Measurements from ENCODE around the gene TTYH3.

- no peak for TF ChIP-seq CTCF (IDR thresholded peaks at IDR 0.05; ENCODE audit: low read depth, low read length, poor library complexity, severe bottlenecking)
- TF ChIP-seq EZH2phosphoT487 (IDR thresholded peaks at IDR 0.05; ENCODE audit: borderline replicate concordance, low read length) = no peak
Observed at GRCh38 chr7:2646680-2647571, 15.1 kb downstream of the TTYH3 start.

Measured in DOHH2 (cell line).